ENCODE results near the gene CD63. TPM values are rescaled to one million over a fixed set of nuclear protein-coding genes. Genes with fewer than 3 reads are reported as not detected.

CD63 gene
- total RNA-seq, 1 experiment from 2014 or later, result 552 TPM

DNA sequence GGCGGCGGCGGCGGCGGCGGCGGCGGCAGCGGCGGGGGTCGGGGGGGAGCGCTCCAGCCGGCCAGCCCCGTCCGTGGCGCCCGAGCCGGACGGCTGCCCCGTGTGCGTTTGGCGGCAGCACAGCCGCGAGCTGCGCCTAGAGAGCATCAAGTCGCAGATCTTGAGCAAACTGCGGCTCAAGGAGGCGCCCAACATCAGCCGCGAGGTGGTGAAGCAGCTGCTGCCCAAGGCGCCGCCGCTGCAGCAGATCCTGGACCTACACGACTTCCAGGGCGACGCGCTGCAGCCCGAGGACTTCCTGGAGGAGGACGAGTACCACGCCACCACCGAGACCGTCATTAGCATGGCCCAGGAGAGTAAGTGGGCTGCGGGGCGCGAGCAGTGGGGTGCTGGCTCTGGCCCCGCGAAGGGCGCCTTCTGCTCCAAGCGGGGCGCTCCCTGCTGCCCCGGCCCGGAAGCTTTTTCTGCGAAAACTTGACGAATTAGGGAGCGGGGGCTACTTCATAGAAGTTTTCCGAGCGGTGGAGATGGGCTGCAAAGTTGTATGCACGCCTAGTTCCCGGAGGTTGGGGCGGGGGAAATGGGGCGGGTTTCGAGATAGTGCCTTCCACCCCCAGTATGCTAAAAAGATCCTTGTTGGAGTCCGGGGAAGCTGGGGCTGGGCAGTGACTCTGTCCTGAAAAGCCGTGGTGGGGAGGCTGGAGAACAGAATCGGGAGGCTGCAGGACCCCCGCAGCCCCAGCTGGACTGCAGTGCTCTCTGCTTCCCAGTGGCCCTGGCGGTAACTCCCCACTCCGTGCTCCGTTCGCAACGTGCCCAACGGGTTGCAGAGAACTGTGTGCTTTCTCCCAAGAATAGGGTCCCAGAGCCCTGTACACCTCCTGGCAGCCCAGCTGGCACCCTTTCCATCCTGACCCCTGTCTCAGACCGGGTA, 14.9 kb upstream of the CD63 start:
- ChIA-PET POLR2A (interaction anchor here (0.7 to 2.0 kb wide), 11 partner anchors 10 to 244 kb away, joined by 3 to 7 read pairs (median 4); partner anchors contain the start of genes CD63, DNAJC14 and RAB5B), CTCF (interaction anchor here (0.5 to 1.8 kb wide), 9 partner anchors 9 to 287 kb away, joined by 3 to 5 read pairs (median 5); no protein-coding TSS in a partner anchor)
- Mint-ChIP-seq H3K9me3 (ENCODE audit: unreplicated experiment) (no peaks in the 10 kb centered on the region), H3K4me1 (ENCODE audit: insufficient read depth, unreplicated experiment) (peaks cover 29% of the 10 kb centered on the region), H3K4me3 (ENCODE audit: unreplicated experiment) (peak overlapping the region; percentile 77), H3K27ac (ENCODE audit: low read depth, unreplicated experiment) (no peak overlapping the region), H3K36me3 (ENCODE audit: insufficient read depth, unreplicated experiment) (peaks cover 6% of the 10 kb centered on the region), H3K27me3 (ENCODE audit: insufficient read depth, unreplicated experiment) (peaks cover 17% of the 10 kb centered on the region)
- BruUV-seq (replicated peaks), result no TSS peak
- peak; percentile 63 for DNase-seq (ENCODE audit: unreplicated experiment)
- TF ChIP-seq, protein P1, sequence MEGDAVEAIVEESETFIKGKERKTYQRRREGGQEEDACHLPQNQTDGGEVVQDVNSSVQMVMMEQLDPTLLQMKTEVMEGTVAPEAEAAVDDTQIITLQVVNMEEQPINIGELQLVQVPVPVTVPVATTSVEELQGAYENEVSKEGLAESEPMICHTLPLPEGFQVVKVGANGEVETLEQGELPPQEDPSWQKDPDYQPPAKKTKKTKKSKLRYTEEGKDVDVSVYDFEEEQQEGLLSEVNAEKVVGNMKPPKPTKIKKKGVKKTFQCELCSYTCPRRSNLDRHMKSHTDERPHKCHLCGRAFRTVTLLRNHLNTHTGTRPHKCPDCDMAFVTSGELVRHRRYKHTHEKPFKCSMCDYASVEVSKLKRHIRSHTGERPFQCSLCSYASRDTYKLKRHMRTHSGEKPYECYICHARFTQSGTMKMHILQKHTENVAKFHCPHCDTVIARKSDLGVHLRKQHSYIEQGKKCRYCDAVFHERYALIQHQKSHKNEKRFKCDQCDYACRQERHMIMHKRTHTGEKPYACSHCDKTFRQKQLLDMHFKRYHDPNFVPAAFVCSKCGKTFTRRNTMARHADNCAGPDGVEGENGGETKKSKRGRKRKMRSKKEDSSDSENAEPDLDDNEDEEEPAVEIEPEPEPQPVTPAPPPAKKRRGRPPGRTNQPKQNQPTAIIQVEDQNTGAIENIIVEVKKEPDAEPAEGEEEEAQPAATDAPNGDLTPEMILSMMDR (IDR thresholded peaks at IDR 0.05; ENCODE audit: unreplicated experiment), result no peak
- intact Hi-C loops (cut with micrococcal nuclease), result no loop called here

DNA sequence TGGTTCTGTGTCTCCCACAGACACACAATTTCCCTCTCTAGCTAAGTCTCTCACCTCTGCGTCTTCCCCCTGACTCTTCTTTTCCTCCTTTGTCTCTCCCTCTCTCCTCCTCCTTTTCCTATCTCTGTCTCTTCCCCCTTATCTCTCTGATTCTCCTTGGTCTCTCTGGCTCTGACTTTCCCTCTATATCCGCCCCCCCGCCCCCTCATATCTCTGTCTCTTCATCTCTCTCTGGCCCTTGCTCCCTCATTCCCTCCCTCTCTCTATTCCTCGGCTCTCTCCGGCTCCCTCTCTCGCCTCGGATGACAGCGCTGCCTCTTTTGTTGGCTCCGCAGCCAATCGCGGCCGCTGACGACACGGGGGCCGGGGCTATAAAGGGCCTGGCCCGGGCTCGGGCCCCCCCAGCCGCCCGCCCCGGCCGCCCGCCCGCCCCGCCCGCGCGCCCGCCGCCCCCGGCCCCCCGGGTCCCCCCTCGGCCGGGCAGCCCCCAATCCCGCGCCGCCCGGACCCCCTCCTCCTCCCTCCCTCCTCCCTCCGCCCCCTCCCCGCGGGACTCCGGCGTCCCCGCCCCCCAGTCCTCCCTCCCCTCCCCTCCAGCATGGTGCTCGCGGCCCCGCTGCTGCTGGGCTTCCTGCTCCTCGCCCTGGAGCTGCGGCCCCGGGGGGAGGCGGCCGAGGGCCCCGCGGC, 14.1 kb upstream of the CD63 start, which contains the start of gene GDF11:
Gene GDF11, plus strand, starts transcription at position 404 of the 687 bp plus-strand sequence. Its CDS starts 195 bp downstream, at position 599.
- H3K27me3 Mint-ChIP-seq (ENCODE audit: insufficient read depth, unreplicated experiment), result peaks cover 17% of the 10 kb centered on the region

DNA sequence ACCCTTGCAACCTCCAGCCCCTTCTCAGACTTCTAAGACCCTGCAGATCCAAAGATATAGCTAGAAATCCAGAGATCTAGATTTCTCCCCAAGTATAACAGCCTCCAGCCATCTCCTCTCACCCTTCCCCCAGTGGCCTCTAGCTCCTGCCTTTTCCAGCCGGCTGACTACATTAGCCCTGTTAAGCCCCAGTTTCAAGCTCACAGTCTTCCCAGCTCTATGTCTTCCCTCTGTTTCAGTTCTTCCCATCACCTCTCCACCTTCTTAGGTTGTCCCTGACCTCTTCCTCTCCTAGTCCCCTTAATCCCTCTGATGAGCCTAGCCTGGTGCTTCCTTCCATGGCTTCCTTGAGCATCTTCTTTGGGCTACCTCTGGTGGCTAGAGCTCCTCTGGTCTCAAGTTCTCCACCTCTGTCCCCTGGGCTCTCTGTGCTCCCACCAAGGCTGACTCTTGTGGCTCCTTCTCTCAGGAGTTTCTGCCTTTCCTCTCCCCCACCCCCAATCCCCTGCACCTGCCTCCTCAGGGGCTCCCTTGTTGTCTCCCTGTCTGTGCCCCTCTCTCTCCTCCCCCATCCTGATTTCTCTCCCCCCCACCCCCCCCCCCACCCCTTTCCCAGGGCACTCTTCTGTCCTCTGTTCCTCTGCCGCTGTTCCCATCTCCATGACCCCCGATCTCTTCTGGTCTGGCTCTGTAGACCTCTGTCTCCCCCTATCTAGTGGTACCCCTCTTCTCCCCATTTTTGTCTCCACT, 13.3 kb upstream of the CD63 start:
- TF ChIP-seq, protein P1 (IDR thresholded peaks at IDR 0.05; ENCODE audit: unreplicated experiment), result no peak
- intact Hi-C loops (cut with micrococcal nuclease), result no loop called here
- Mint-ChIP-seq H3K27me3 (ENCODE audit: insufficient read depth, unreplicated experiment) (peaks cover 17% of the 10 kb centered on the region), H3K9me3 (ENCODE audit: unreplicated experiment) (no peaks in the 10 kb centered on the region), H3K27ac (ENCODE audit: low read depth, unreplicated experiment) (no peak overlapping the region), H3K36me3 (ENCODE audit: insufficient read depth, unreplicated experiment) (no peaks in the 10 kb centered on the region), H3K4me3 (ENCODE audit: unreplicated experiment) (peak overlapping the region; percentile 60), H3K4me1 (ENCODE audit: insufficient read depth, unreplicated experiment) (peaks cover 43% of the 10 kb centered on the region)
- ChIA-PET CTCF (interaction anchor here (0.7 to 4.8 kb wide), 6 partner anchors 8 to 198 kb away, joined by 3 to 40 read pairs (median 5); partner anchors contain the start of gene CD63), POLR2A (interaction anchor here (1.3 to 1.9 kb wide), 3 partner anchors 12 to 231 kb away, joined by 4 to 8 read pairs (median 4); partner anchors contain the start of genes CD63 and RAB5B)
- no TSS peak for BruUV-seq (replicated peaks)
- DNase-seq (ENCODE audit: unreplicated experiment), result no peak

More for the DNA sequence above, 14.1 kb upstream of the CD63 start, which contains the start of gene GDF11:
- CTCF ChIA-PET, result interaction anchor here (0.6 to 2.5 kb wide), 5 partner anchors 11 to 288 kb away, joined by 3 to 7 read pairs (median 5); no protein-coding TSS in a partner anchor
- H3K4me1 Mint-ChIP-seq (ENCODE audit: insufficient read depth, unreplicated experiment), result peaks cover 36% of the 10 kb centered on the region
- no TSS peak for BruUV-seq (replicated peaks)
- POLR2A ChIA-PET, result interaction anchor here (0.7 to 1.9 kb wide), 10 partner anchors 11 to 245 kb away, joined by 3 to 8 read pairs (median 4); partner anchors contain the start of genes CD63 and RAB5B
- H3K27ac Mint-ChIP-seq (ENCODE audit: low read depth, unreplicated experiment), result no peak within 1 kb of the TSS
- peak; percentile 66 for DNase-seq (ENCODE audit: unreplicated experiment)
- H3K36me3 Mint-ChIP-seq (ENCODE audit: insufficient read depth, unreplicated experiment), result peaks cover 6% of the 10 kb centered on the region
- no peaks in the 10 kb centered on the region for H3K9me3 Mint-ChIP-seq (ENCODE audit: unreplicated experiment)
- intact Hi-C loops (cut with micrococcal nuclease), result no loop called here
- TF ChIP-seq, protein P1 (IDR thresholded peaks at IDR 0.05; ENCODE audit: unreplicated experiment), result no peak
- peak within 1 kb of the TSS; percentile 77 for H3K4me3 Mint-ChIP-seq (ENCODE audit: unreplicated experiment)

All from MCF 10A (cell line).